K562 (cell line): ENCODE results near the gene REEP6. TPM values are rescaled to one million over a fixed set of nuclear protein-coding genes. Genes with fewer than 3 reads are reported as not detected.

ENCODE experiments used
- ATAC-seq: fragments of 200-7000 bp; cut with Tn5 transposase; 3 replicates; pipeline ENCODE4 v1.9.1; 2020; ENCODE audit warnings: moderate library complexity
- BruUV-seq: library from RNA; stranded (reverse); fragments of 400-500 nt; replicated peaks from 2 replicates; lab custom pipeline; 2021; lab: Mats Ljungman, UMichigan
- CTCF ChIA-PET: fragments of 300-600 bp; formaldehyde crosslinking; extraction: SDS; loops from one replicate; lab custom pipeline; 2021; ENCODE audit warnings: low intra/inter-chr PET ratio; lab: Yijun Ruan, JAX
- POLR2A ChIA-PET: fragments of 300-600, 350-650 bp; sonication (Branson Sonifier 250); formaldehyde crosslinking; extraction: SDS; loops from one replicate; lab custom pipeline; 2021; ENCODE audit warnings: antibody characterized with exemption, inconsistent platforms; lab: Yijun Ruan, JAX
- DNase-seq, 4 experiments: peaks; one replicate each; pipeline versions ENCODE4 v3.0.0 to v3.0.0-alpha.2; 2011 to 2018; ENCODE audit warnings: low spot score in 3 of 4, mixed read lengths in 3 of 4; ENCODE audit errors: extremely low read depth in 1 of 4
- FAIRE-seq: peaks from 2 replicates; lab custom pipeline; 2011; peaks lifted over from hg19 to GRCh38; lab: Jason Lieb, UNC
- H2AFZ ChIP-seq: 2 replicates; pipeline ENCODE4 v1.6.0; 2011; ENCODE audit warnings: low read depth, low read length, control low read depth, inconsistent platforms
- H3K27ac ChIP-seq: fragments of 200-600 bp; 3 replicates; pipeline ENCODE4 v1.8.0; 2011; ENCODE audit warnings: low read depth, mild to moderate bottlenecking, control low read depth, inconsistent platforms, low read length, moderate library complexity, mixed read lengths; ENCODE audit errors: extremely low read depth
- H3K27me3 ChIP-seq, 2 experiments: fragments of 300-600 bp in 1 of 2; 2 replicates in 1 of 2; 3 replicates in 1 of 2; pipeline versions ENCODE4 v1.6.0 to v1.8.0; 2011; ENCODE audit warnings: inconsistent platforms in 2 of 2, low read length in 2 of 2, mild to moderate bottlenecking in 1 of 2, mixed read lengths in 1 of 2, moderate library complexity in 1 of 2; ENCODE audit not compliant: control insufficient read depth in 2 of 2, insufficient read depth in 2 of 2
- H3K36me3 ChIP-seq: fragments of 300-600 bp; 3 replicates; pipeline ENCODE4 v1.8.0; 2011; ENCODE audit warnings: mild to moderate bottlenecking, low read length, inconsistent platforms; ENCODE audit not compliant: control insufficient read depth, insufficient read depth
- H3K4me1 ChIP-seq, 2 experiments: fragments of 200-600 bp in 1 of 2; replicated peaks in 1 of 2; 2 replicates in 1 of 2; 3 replicates in 1 of 2; pipeline versions ENCODE4 v1.5.1 to v1.8.0; 2011; ENCODE audit warnings: inconsistent platforms in 2 of 2, low read length in 2 of 2, mild to moderate bottlenecking in 1 of 2, mixed read lengths in 1 of 2, moderate library complexity in 1 of 2; ENCODE audit not compliant: control insufficient read depth in 2 of 2, insufficient read depth in 2 of 2
- H3K4me2 ChIP-seq: 2 replicates; pipeline ENCODE4 v1.6.1; 2011; ENCODE audit warnings: low read length, control low read depth, inconsistent platforms, mixed read lengths; ENCODE audit not compliant: insufficient read depth
- H3K4me3 ChIP-seq: fragments of 200-600 bp; sonication (generic), shearing (Covaris generic); 2 replicates; pipeline ENCODE4 v1.5.1; 2016; ENCODE audit warnings: control low read depth, inconsistent platforms
- H3K79me2 ChIP-seq: fragments of 200-600 bp; 3 replicates; pipeline ENCODE4 v1.8.0; 2011; ENCODE audit warnings: low read length, inconsistent platforms; ENCODE audit not compliant: control insufficient read depth, insufficient read depth
- H3K9ac ChIP-seq, 2 experiments: 2 replicates each; pipeline versions ENCODE4 v1.6.0 to v1.6.1; 2011; ENCODE audit warnings: low read depth in 2 of 2, low read length in 2 of 2, control low read depth in 1 of 2, inconsistent platforms in 1 of 2, mild to moderate bottlenecking in 1 of 2, mixed read lengths in 1 of 2; ENCODE audit not compliant: insufficient read depth in 1 of 2
- H3K9me1 ChIP-seq: one replicate; pipeline ENCODE4 v1.6.0; 2011; ENCODE audit warnings: inconsistent platforms, mild to moderate bottlenecking, low read length, moderate library complexity; ENCODE audit not compliant: control insufficient read depth, insufficient read depth
- H3K9me3 ChIP-seq: replicated peaks from 2 replicates; pipeline ENCODE4 v1.5.1; 2011; ENCODE audit warnings: low read depth, low read length, inconsistent platforms; ENCODE audit not compliant: control insufficient read depth, insufficient read depth
- H4K20me1 ChIP-seq: replicated peaks from 2 replicates; pipeline ENCODE4 v1.6.1; 2011; ENCODE audit warnings: low read length, inconsistent platforms, mixed read lengths; ENCODE audit not compliant: control insufficient read depth, insufficient read depth
- CREM ChIP-seq: IDR thresholded peaks from 2 replicates; pipeline ENCODE4 v1.6.1; 2014; ENCODE audit warnings: antibody characterized with exemption, low read depth
- FOXK2 ChIP-seq, 2 experiments: fragments of 450-650 bp; IDR thresholded peaks in 1 of 2; conservative IDR thresholded peaks in 1 of 2; 2 replicates each; pipeline ENCODE4 v1.6.1; 2016; ENCODE audit warnings: low read depth in 2 of 2, mild to moderate bottlenecking in 1 of 2
- FOXM1 ChIP-seq, 2 experiments: fragments of 450-650 bp in 1 of 2; sonication (generic) in 1 of 2; formaldehyde crosslinking in 1 of 2; IDR thresholded peaks; 2 replicates each; pipeline versions ENCODE4 v1.6.1 to v1.9.0; 2017 to 2022; ENCODE audit warnings: low read depth in 2 of 2, mild to moderate bottlenecking in 2 of 2, missing genetic modification reagents in 1 of 2, moderate library complexity in 1 of 2
- HCFC1 ChIP-seq: IDR thresholded peaks from 2 replicates; pipeline ENCODE4 v1.6.1; 2012; ENCODE audit warnings: low read depth, low read length, improper control_type of control experiment
- HDAC1 ChIP-seq, 2 experiments: fragments of 450-650 bp; IDR thresholded peaks; 2 replicates each; pipeline ENCODE4 v1.6.1; 2016 to 2017; ENCODE audit warnings: inconsistent platforms in 1 of 2, mild to moderate bottlenecking in 1 of 2, moderate library complexity in 1 of 2
- HDAC2 ChIP-seq: fragments of 450-650 bp; IDR thresholded peaks from 2 replicates; pipeline ENCODE4 v1.6.1; 2016; ENCODE audit warnings: mild to moderate bottlenecking
- MAZ ChIP-seq, 2 experiments: fragments of 450-650 bp in 1 of 2; sonication (generic) in 1 of 2; formaldehyde crosslinking; IDR thresholded peaks in 1 of 2; conservative IDR thresholded peaks in 1 of 2; 2 replicates each; pipeline versions ENCODE4 v1.4.0 to v1.5.0; 2020; ENCODE audit warnings: mild to moderate bottlenecking in 1 of 2, missing genetic modification reagents in 1 of 2
- PML ChIP-seq: IDR thresholded peaks from 2 replicates; pipeline ENCODE4 v1.6.1; 2012; ENCODE audit warnings: low read length, inconsistent platforms
- ZNF24 ChIP-seq: fragments of 450-650 bp; IDR thresholded peaks from 2 replicates; pipeline ENCODE4 v1.6.1; 2016
- ZNF324 ChIP-seq: fragments of 250-450 bp; sonication (Bioruptor Pico); IDR thresholded peaks from 2 replicates; pipeline ENCODE4 v1.4.0; 2020; ENCODE audit warnings: mild to moderate bottlenecking
- ZNF444 ChIP-seq: fragments of 250-450 bp; sonication (Bioruptor Pico); IDR thresholded peaks from 2 replicates; pipeline ENCODE4 v1.4.0; 2020; ENCODE audit warnings: mild to moderate bottlenecking, moderate library complexity
- WGBS: fragments of 100-300 bp; shearing (Covaris generic); methylation state at CpG from one replicate; pipeline ENCODE4 v1.1.6; 2016; ENCODE audit warnings: low coverage, mixed read lengths; ENCODE audit not compliant: insufficient coverage; ENCODE audit errors: missing lambda C conversion rate; 5-methylcytosine and 5-hydroxymethylcytosine counted together
- in situ Hi-C: fragments of 300-500 bp; cut with MboI; formaldehyde crosslinking; loops from 4 replicates; pipeline ENCODE4 v1.15.0; 2018; ENCODE audit warnings: inconsistent platforms, mixed read lengths
- intact Hi-C: fragments of 100-400 bp; cut with micrococcal nuclease; formaldehyde crosslinking; loops from 2 replicates; pipeline ENCODE4 v1.14.2; 2022
- polyA plus RNA-seq, 8 experiments: library from polyadenylated mRNA; depleted of rRNA in 4 of 8; stranded (reverse) in 5 of 8; unstranded in 3 of 8; fragments of >200 nt; fragmentation: Nextera tagmentation in 2 of 8; fragmentation: Illumina TruSeq in 1 of 8; extraction: Ambion mirVana in 2 of 8; extraction: Trizol in 1 of 8; gene quantifications; 2 replicates each; pipeline versions ENCODE4 v1.2.1 to v1.2.3, GENCODE V29; 2011 to 2014; ENCODE audit warnings: inconsistent platforms in 1 of 8, missing spikeins in 1 of 8
- total RNA-seq, 7 experiments: library from RNA; depleted of rRNA in 6 of 7; stranded (reverse); fragments of >200 nt in 6 of 7; fragmentation: Illumina TruSeq in 2 of 7; extraction: Trizol in 2 of 7; gene quantifications; 2 replicates each; pipeline versions ENCODE4 v1.2.1 to v1.2.3, GENCODE V29; 2011 to 2021; ENCODE audit warnings: low replicate concordance in 1 of 7
- TF ChIP-seq, protein P1 (sequence below): sonication (generic); formaldehyde crosslinking; IDR thresholded peaks from 2 replicates; pipeline ENCODE4 v1.8.1; 2023; ENCODE audit warnings: mild to moderate bottlenecking, missing genetic modification reagents, moderate library complexity
- TF ChIP-seq, protein P2 (sequence below), 2 experiments: fragments of 450-650 bp in 1 of 2; sonication (generic) in 1 of 2; formaldehyde crosslinking in 1 of 2; IDR thresholded peaks in 1 of 2; conservative IDR thresholded peaks in 1 of 2; 2 replicates each; pipeline versions ENCODE4 v1.6.1 to v1.8.1; 2016 to 2023; ENCODE audit warnings: mild to moderate bottlenecking in 2 of 2, moderate library complexity in 2 of 2, inconsistent platforms in 1 of 2, missing genetic modification reagents in 1 of 2
- TF ChIP-seq, protein P3 (sequence below): fragments of 250-450 bp; sonication (Bioruptor Pico); IDR thresholded peaks from 2 replicates; pipeline ENCODE4 v1.4.0; 2020; ENCODE audit warnings: mild to moderate bottlenecking

The REEP6 gene
- total and polyA plus RNA-seq, 9 of the 15 experiments (the other 6 are each of a cell fraction or from before 2014, with no cell fraction given): 1.2 to 64.2 (median 12.7) TPM

DNA sequence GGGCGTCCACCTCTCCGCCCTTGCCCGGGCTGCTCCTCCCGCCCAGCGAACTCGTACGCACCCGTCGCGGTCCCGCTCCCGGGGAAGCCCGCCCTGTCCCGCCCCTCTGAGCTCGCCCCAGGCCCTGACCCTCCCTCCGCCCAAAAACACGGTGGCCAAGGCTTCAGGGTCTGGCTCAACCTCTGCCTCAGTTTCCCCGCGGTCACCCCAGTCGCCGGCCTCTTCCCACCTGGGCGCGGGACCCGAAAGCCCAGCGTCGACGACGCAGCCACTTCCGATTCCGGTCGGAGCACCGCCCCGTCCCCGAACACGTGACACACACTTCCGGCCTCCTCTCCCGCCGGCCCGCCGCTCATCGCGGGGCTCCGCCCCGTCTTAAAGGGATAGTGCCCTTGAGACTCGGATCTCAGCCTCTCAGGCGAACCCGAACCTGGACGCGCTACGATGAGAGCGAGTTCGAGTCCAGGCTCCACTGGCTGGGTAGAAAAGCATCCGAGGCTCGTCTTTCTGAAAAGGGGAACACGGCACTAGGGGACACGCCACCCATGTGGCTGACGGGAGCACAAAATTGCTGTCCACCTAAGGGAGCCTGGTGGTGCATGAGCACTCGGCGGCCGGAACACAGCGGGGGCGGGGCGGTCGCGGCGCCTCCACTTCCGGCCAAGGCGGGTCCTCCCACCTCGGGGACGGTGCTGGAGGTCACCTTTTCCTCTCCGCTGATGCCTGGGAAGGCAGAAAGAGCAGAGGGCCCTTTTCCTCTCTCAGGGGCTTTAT is 11.9 kb upstream of the REEP6 start, which contains the start of gene C19orf25:
C19orf25 (minus strand) TSS at position 282 of the 774 bp plus-strand sequence. CDS start 312 bp downstream, outside the sequence.
- BruUV-seq: TSS peak; percentile 83
- in situ Hi-C loops (no loop called here), intact Hi-C loops (loop anchor here (2.0 kb wide), 1 partner anchor 34 kb away; the partner anchor contains the start of gene ADAMTSL5)
- Histone ChIP-seq H3K4me1 (peaks cover 5 to 77% of the 10 kb centered on the region in 2 experiments; a peak in 4 of 5 replicates), H3K27me3 (no peaks in the 10 kb centered on the region), H3K27ac (peak within 1 kb of the TSS; percentile 94), H3K9ac (peak within 1 kb of the TSS; percentile 86 to 95), H3K9me3 (no peaks in the 10 kb centered on the region; the same call in 1 of the 2 replicates), H3K4me2 (peak within 1 kb of the TSS; percentile 85), H3K36me3 (peaks cover 33% of the 10 kb centered on the region; the same call in 2 of the 3 replicates), H4K20me1 (0 out of 2 replicates have a peak, but pooled peaks cover 4% of the 10 kb centered on the region), H3K9me1 (no peaks in the 10 kb centered on the region), H2AFZ (peak within 1 kb of the TSS; percentile 95), H3K4me3 (peak within 1 kb of the TSS; percentile 97), H3K79me2 (peaks cover 39% of the 10 kb centered on the region)
- ATAC-seq: peak; percentile 92
- POLR2A ChIA-PET: no interaction called here
- under 1% methylated on average over 33 of the region's 71 CpGs for WGBS
- peak; percentile 87 to 97 (median 90) for DNase-seq
- FAIRE-seq: peak; percentile 98
- CTCF ChIA-PET: interaction anchor here (0.7 kb wide), 1 partner anchor 806 kb away, joined by 3 read pairs; no protein-coding TSS in a partner anchor
- TF ChIP-seq ZNF24: no peak; the same call in 1 of the 2 replicates
- no peak for TF ChIP-seq ZNF324
- TF ChIP-seq, protein P1, sequence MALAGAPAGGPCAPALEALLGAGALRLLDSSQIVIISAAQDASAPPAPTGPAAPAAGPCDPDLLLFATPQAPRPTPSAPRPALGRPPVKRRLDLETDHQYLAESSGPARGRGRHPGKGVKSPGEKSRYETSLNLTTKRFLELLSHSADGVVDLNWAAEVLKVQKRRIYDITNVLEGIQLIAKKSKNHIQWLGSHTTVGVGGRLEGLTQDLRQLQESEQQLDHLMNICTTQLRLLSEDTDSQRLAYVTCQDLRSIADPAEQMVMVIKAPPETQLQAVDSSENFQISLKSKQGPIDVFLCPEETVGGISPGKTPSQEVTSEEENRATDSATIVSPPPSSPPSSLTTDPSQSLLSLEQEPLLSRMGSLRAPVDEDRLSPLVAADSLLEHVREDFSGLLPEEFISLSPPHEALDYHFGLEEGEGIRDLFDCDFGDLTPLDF (CRISPR knock-in tag): peak; percentile 61; the same call in 1 of the 2 replicates
- TF ChIP-seq HCFC1: peak; percentile 48; the same call in 1 of the 2 replicates
- TF ChIP-seq FOXK2 (conservative IDR thresholded peaks at IDR 0.05 in 1 of 2, IDR thresholded peaks at IDR 0.05 in 1 of 2; ENCODE audit: low read depth in 2 of 2): peak; percentile 35 to 80; a peak in 2 of 4 replicates
- peak; percentile 75; the same call in 1 of the 2 replicates for TF ChIP-seq HDAC2
- TF ChIP-seq HDAC1 (IDR thresholded peaks at IDR 0.05): peak in 1 of 2 experiments; percentile 82; a peak in 2 of 4 replicates
- peak; percentile 84 for TF ChIP-seq CREM
- peak; percentile 46 for TF ChIP-seq PML
- TF ChIP-seq, protein P2, sequence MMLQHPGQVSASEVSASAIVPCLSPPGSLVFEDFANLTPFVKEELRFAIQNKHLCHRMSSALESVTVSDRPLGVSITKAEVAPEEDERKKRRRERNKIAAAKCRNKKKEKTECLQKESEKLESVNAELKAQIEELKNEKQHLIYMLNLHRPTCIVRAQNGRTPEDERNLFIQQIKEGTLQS (IDR thresholded peaks at IDR 0.05): no peak; the same call in 1 of the 2 replicates
- TF ChIP-seq, protein P2 (CRISPR knock-in tag; conservative IDR thresholded peaks at IDR 0.05): peak; percentile 85
- TF ChIP-seq, protein P3, sequence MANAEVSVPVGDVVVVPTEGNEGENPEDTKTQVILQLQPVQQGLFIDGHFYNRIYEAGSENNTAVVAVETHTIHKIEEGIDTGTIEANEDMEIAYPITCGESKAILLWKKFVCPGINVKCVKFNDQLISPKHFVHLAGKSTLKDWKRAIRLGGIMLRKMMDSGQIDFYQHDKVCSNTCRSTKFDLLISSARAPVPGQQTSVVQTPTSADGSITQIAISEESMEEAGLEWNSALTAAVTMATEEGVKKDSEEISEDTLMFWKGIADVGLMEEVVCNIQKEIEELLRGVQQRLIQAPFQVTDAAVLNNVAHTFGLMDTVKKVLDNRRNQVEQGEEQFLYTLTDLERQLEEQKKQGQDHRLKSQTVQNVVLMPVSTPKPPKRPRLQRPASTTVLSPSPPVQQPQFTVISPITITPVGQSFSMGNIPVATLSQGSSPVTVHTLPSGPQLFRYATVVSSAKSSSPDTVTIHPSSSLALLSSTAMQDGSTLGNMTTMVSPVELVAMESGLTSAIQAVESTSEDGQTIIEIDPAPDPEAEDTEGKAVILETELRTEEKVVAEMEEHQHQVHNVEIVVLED (CRISPR knock-in tag): peak; percentile 55
- TF ChIP-seq MAZ (CRISPR knock-in tag; conservative IDR thresholded peaks at IDR 0.05 in 1 of 2, IDR thresholded peaks at IDR 0.05 in 1 of 2): peak; percentile 80 to 89
- no peak for TF ChIP-seq ZNF444 (CRISPR knock-in tag)
- TF ChIP-seq FOXM1 (IDR thresholded peaks at IDR 0.05; ENCODE audit: low read depth): no peak
- peak; percentile 80; the same call in 1 of the 2 replicates for TF ChIP-seq FOXM1 (CRISPR knock-in tag; IDR thresholded peaks at IDR 0.05; ENCODE audit: low read depth)
